Astrocyte (in vitro differentiated cells and primary cell): ENCODE results near the gene TIPIN. TPM values are rescaled to one million over a fixed set of nuclear protein-coding genes. Genes with fewer than 3 reads are reported as not detected.
"Not testable (repeated sequence)": the region's sequence is repeated elsewhere in the genome, so short reads cannot be mapped to it uniquely, and the experiment has no call there.

Experiments used
- DNase-seq: peaks from one replicate; pipeline ENCODE4 v3.0.0-alpha.2; 2010; ENCODE audit warnings: low read depth
- FAIRE-seq: peaks from 2 replicates; lab custom pipeline; 2011; peaks lifted over from hg19 to GRCh38; lab: Jason Lieb, UNC
- H2AFZ ChIP-seq: 2 replicates; pipeline ENCODE4 v1.6.0; 2012; ENCODE audit warnings: low read depth, low read length, inconsistent platforms
- H3K27ac ChIP-seq: 2 replicates; pipeline ENCODE4 v1.5.1; 2011; ENCODE audit warnings: low read depth, low read length, inconsistent platforms
- H3K27me3 ChIP-seq: 2 replicates; pipeline ENCODE4 v1.6.0; 2011; ENCODE audit warnings: low read length, inconsistent platforms; ENCODE audit not compliant: insufficient read depth
- H3K36me3 ChIP-seq: 2 replicates; pipeline ENCODE4 v1.5.1; 2011; ENCODE audit warnings: low read length, inconsistent platforms; ENCODE audit not compliant: insufficient read depth
- H3K4me1 ChIP-seq: 2 replicates; pipeline ENCODE4 v1.5.1; 2011; ENCODE audit warnings: low read length, inconsistent platforms; ENCODE audit not compliant: insufficient read depth
- H3K4me2 ChIP-seq: 2 replicates; pipeline ENCODE4 v1.6.0; 2012; ENCODE audit warnings: low read length, inconsistent platforms
- H3K4me3 ChIP-seq: 2 replicates; pipeline ENCODE4 v1.5.1; 2011; ENCODE audit warnings: low read depth, mild to moderate bottlenecking, low read length, inconsistent platforms; ENCODE audit not compliant: insufficient read depth
- H3K79me2 ChIP-seq: 2 replicates; pipeline ENCODE4 v1.6.0; 2012; ENCODE audit warnings: mild to moderate bottlenecking, low read length, inconsistent platforms; ENCODE audit not compliant: insufficient read depth
- H3K9ac ChIP-seq: 2 replicates; pipeline ENCODE4 v1.6.0; 2012; ENCODE audit warnings: mild to moderate bottlenecking, low read length, inconsistent platforms
- H3K9me3 ChIP-seq: 2 replicates; pipeline ENCODE4 v1.5.1; 2012; ENCODE audit warnings: low read depth, mild to moderate bottlenecking, low read length, inconsistent platforms; ENCODE audit not compliant: insufficient read depth
- H4K20me1 ChIP-seq: 2 replicates; pipeline ENCODE4 v1.6.0; 2012; ENCODE audit warnings: low read length, inconsistent platforms; ENCODE audit not compliant: insufficient read depth
- H3K27ac Mint-ChIP-seq: one replicate; pipeline ENCODE4 v1.8.0; 2021; ENCODE audit warnings: mild to moderate bottlenecking, mixed read lengths; ENCODE audit not compliant: unreplicated experiment
- H3K27me3 Mint-ChIP-seq: one replicate; pipeline ENCODE4 v1.8.0; 2021; ENCODE audit warnings: low read depth, mixed read lengths; ENCODE audit not compliant: unreplicated experiment
- H3K36me3 Mint-ChIP-seq: one replicate; pipeline ENCODE4 v1.8.0; 2021; ENCODE audit warnings: low read depth, mixed read lengths; ENCODE audit not compliant: unreplicated experiment
- H3K4me1 Mint-ChIP-seq: one replicate; pipeline ENCODE4 v1.8.0; 2021; ENCODE audit warnings: low read depth, mixed read lengths; ENCODE audit not compliant: unreplicated experiment
- H3K4me3 Mint-ChIP-seq: one replicate; pipeline ENCODE4 v1.8.0; 2021; ENCODE audit warnings: mild to moderate bottlenecking, moderate library complexity, mixed read lengths; ENCODE audit not compliant: unreplicated experiment
- H3K9me3 Mint-ChIP-seq: one replicate; pipeline ENCODE4 v1.8.0; 2021; ENCODE audit warnings: mild to moderate bottlenecking, mixed read lengths; ENCODE audit not compliant: unreplicated experiment
- EZH2 ChIP-seq: IDR thresholded peaks from 2 replicates; pipeline ENCODE4 v1.6.1; 2012; ENCODE audit warnings: mild to moderate bottlenecking, low read length, inconsistent platforms; ENCODE audit not compliant: insufficient read depth
- total RNA-seq: library from RNA; stranded (reverse); gene quantifications from 2 replicates; pipeline ENCODE4 v1.2.1, GENCODE V29; 2021
- TF ChIP-seq, protein P1 (sequence below): IDR thresholded peaks from 2 replicates; pipeline ENCODE4 v1.5.1; 2011; ENCODE audit warnings: low read depth, mild to moderate bottlenecking, inconsistent platforms, low read length, moderate library complexity; ENCODE audit not compliant: insufficient read depth

Gene TIPIN
- total RNA-seq, 1 donor from 2014 or later = 5.6 TPM

DNA sequence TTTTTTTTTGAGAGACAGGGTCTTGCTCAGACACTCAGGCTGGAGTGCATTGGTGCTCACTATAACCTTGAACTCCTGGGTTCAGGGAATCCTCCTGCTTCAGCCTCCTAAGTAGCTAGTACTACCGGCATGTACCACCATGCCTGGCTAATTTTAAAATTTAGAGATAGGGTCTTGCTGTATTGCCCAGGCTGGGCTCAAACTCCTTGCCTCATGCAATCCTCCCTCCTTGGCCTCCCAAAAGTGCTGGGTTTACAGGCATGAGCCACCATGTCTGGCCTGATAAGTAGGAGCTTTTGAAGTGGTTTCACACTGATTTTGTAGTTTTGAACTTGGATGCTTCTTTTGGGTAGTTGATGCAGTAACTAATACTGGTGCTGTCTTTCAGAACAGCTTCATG lies 38.0 kb upstream of the TIPIN start:
- peaks cover 8% of the 10 kb centered on the region for H3K4me1 ChIP-seq
- Mint-ChIP-seq H3K36me3 (peaks cover 7% of the 10 kb centered on the region), H3K4me3 (no peak overlapping the region), H3K27me3 (no peaks in the 10 kb centered on the region), H3K4me1 (peaks cover 18% of the 10 kb centered on the region), H3K9me3 (no peaks in the 10 kb centered on the region), H3K27ac (no peak overlapping the region)
- no peak overlapping the region for H2AFZ ChIP-seq
- no peak overlapping the region for H3K4me2 ChIP-seq
- FAIRE-seq = no peak
- no peak overlapping the region for H3K9ac ChIP-seq
- peaks cover 93% of the 10 kb centered on the region for H3K79me2 ChIP-seq
- H3K27ac ChIP-seq = no peak overlapping the region
- no peaks in the 10 kb centered on the region for H3K36me3 ChIP-seq
- peaks cover 73% of the 10 kb centered on the region for H4K20me1 ChIP-seq
- H3K27me3 ChIP-seq = no peaks in the 10 kb centered on the region
- H3K9me3 ChIP-seq = no peaks in the 10 kb centered on the region
- TF ChIP-seq, protein P1, sequence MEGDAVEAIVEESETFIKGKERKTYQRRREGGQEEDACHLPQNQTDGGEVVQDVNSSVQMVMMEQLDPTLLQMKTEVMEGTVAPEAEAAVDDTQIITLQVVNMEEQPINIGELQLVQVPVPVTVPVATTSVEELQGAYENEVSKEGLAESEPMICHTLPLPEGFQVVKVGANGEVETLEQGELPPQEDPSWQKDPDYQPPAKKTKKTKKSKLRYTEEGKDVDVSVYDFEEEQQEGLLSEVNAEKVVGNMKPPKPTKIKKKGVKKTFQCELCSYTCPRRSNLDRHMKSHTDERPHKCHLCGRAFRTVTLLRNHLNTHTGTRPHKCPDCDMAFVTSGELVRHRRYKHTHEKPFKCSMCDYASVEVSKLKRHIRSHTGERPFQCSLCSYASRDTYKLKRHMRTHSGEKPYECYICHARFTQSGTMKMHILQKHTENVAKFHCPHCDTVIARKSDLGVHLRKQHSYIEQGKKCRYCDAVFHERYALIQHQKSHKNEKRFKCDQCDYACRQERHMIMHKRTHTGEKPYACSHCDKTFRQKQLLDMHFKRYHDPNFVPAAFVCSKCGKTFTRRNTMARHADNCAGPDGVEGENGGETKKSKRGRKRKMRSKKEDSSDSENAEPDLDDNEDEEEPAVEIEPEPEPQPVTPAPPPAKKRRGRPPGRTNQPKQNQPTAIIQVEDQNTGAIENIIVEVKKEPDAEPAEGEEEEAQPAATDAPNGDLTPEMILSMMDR = no peak
- TF ChIP-seq EZH2 = no peak
- no peak overlapping the region for H3K4me3 ChIP-seq
- no peak for DNase-seq

- not testable (repeated sequence) for H3K27ac ChIP-seq, DNase-seq, H3K4me2 ChIP-seq, H3K27me3 ChIP-seq, H3K4me3 ChIP-seq, H3K9ac ChIP-seq, H3K27ac Mint-ChIP-seq, H3K36me3 Mint-ChIP-seq, H2AFZ ChIP-seq, H3K9me3 ChIP-seq, H3K9me3 Mint-ChIP-seq, H3K4me3 Mint-ChIP-seq, FAIRE-seq, H3K36me3 ChIP-seq, H3K27me3 Mint-ChIP-seq
- H3K4me1 Mint-ChIP-seq = peaks cover 26% of the 10 kb centered on the region
- peaks cover 77% of the 10 kb centered on the region for H4K20me1 ChIP-seq
- H3K4me1 ChIP-seq = peaks cover 12% of the 10 kb centered on the region
- H3K79me2 ChIP-seq = peaks cover 94% of the 10 kb centered on the region
Observed at GRCh38 chr15:66393037-66393436, 36.6 kb upstream of the TIPIN start.

- peaks cover 14% of the 10 kb centered on the region for H3K4me1 ChIP-seq
- TF ChIP-seq EZH2 = no peak
- TF ChIP-seq, protein P1 = no peak
- FAIRE-seq (no peak), DNase-seq (no peak)
- H3K9me3 Mint-ChIP-seq = no peaks in the 10 kb centered on the region
- no peaks in the 10 kb centered on the region for H3K36me3 ChIP-seq
- peaks cover 74% of the 10 kb centered on the region for H4K20me1 ChIP-seq
- H3K27ac Mint-ChIP-seq = no peak overlapping the region
- peaks cover 7% of the 10 kb centered on the region for H3K36me3 Mint-ChIP-seq
- H3K4me1 Mint-ChIP-seq = peaks cover 26% of the 10 kb centered on the region
- no peak overlapping the region for H3K4me3 Mint-ChIP-seq
- H3K9ac ChIP-seq = no peak overlapping the region
- no peak overlapping the region for H3K27ac ChIP-seq
- no peaks in the 10 kb centered on the region for H3K9me3 ChIP-seq
- H3K79me2 ChIP-seq = peaks cover 81% of the 10 kb centered on the region
- H2AFZ ChIP-seq = no peak overlapping the region
- H3K4me2 ChIP-seq = peak overlapping the region; percentile 21
- no peak overlapping the region for H3K4me3 ChIP-seq
- H3K27me3 ChIP-seq = no peaks in the 10 kb centered on the region
- H3K27me3 Mint-ChIP-seq = no peaks in the 10 kb centered on the region
Observed at GRCh38 chr15:66390678-66391077, 34.2 kb upstream of the TIPIN start.
